ENCODE data around the gene HERC3. TPM values are rescaled to one million over a fixed set of nuclear protein-coding genes. Genes with fewer than 3 reads are reported as not detected.

HERC3 gene
- total and polyA plus RNA-seq, 2 of the 13 experiments (the other 11 are each of a cell fraction or from before 2014, with no cell fraction given), result 3.8 to 6.2 TPM

GRCh38 chr4:88591787-88592599, at the start of gene HERC3 (continued):
- TF ChIP-seq ZSCAN25 (CRISPR knock-in tag; IDR thresholded peaks at IDR 0.05) (no peak), ZNF12 (CRISPR knock-in tag; IDR thresholded peaks at IDR 0.05) (no peak), ZSCAN30 (CRISPR knock-in tag; IDR thresholded peaks at IDR 0.05) (no peak), SRF (IDR thresholded peaks at IDR 0.05; ENCODE audit: low read depth, low read length) (no peak), SMYD3 (CRISPR knock-in tag; IDR thresholded peaks at IDR 0.05) (no peak), ZNF570 (CRISPR knock-in tag; IDR thresholded peaks at IDR 0.05; ENCODE audit: borderline replicate concordance) (peak; percentile 46; the same call in 1 of the 2 replicates), MLX (CRISPR knock-in tag; IDR thresholded peaks at IDR 0.05) (no peak), ZBTB8A (CRISPR knock-in tag; IDR thresholded peaks at IDR 0.05; ENCODE audit: borderline replicate concordance, low read depth) (no peak), BRD4 (CRISPR knock-in tag; IDR thresholded peaks at IDR 0.05) (no peak), LBX2 (CRISPR knock-in tag; IDR thresholded peaks at IDR 0.05; ENCODE audit: borderline replicate concordance) (peak; percentile 40; the same call in 1 of the 2 replicates), KLF12 (CRISPR knock-in tag; IDR thresholded peaks at IDR 0.05; ENCODE audit: borderline replicate concordance) (peak; percentile 3; the same call in 1 of the 2 replicates), ZNF703 (CRISPR knock-in tag; IDR thresholded peaks at IDR 0.05; ENCODE audit: borderline replicate concordance) (no peak), ZNF780A (CRISPR knock-in tag; IDR thresholded peaks at IDR 0.05) (no peak), NR3C1 (CRISPR knock-in tag; IDR thresholded peaks at IDR 0.05) (no peak), HNRNPK (IDR thresholded peaks at IDR 0.05; ENCODE audit: low read depth, low read length, poor library complexity, severe bottlenecking) (no peak), ZNF75D (CRISPR knock-in tag; IDR thresholded peaks at IDR 0.05; ENCODE audit: borderline replicate concordance) (no peak), THAP7 (CRISPR knock-in tag; IDR thresholded peaks at IDR 0.05) (0 out of 2 replicates have a peak, but pooled peaks have one; percentile 26), STAT5B (CRISPR knock-in tag; IDR thresholded peaks at IDR 0.05) (no peak), ZNF746 (CRISPR knock-in tag; IDR thresholded peaks at IDR 0.05) (peak; percentile 69; the same call in 1 of the 2 replicates), FOSL2 (CRISPR knock-in tag; IDR thresholded peaks at IDR 0.05) (no peak), POLR2G (IDR thresholded peaks at IDR 0.05; ENCODE audit: low read depth, low read length) (no peak), GATA4 (IDR thresholded peaks at IDR 0.05; ENCODE audit: borderline replicate concordance, low read depth) (no peak), ZNF354B (CRISPR knock-in tag; IDR thresholded peaks at IDR 0.05) (no peak), ZNF496 (CRISPR knock-in tag; IDR thresholded peaks at IDR 0.05; ENCODE audit: insufficient replicate concordance) (no peak), ZNF792 (CRISPR knock-in tag; IDR thresholded peaks at IDR 0.05) (peak; percentile 65; the same call in 1 of the 2 replicates), DR1 (CRISPR knock-in tag; IDR thresholded peaks at IDR 0.05) (no peak), MXD3 (CRISPR knock-in tag; IDR thresholded peaks at IDR 0.05) (peak; percentile 83; the same call in 1 of the 2 replicates), ZNF343 (CRISPR knock-in tag; IDR thresholded peaks at IDR 0.05) (no peak; the same call in 1 of the 2 replicates), TAF1 (CRISPR knock-in tag; IDR thresholded peaks at IDR 0.05) (peak; percentile 35; the same call in 1 of the 2 replicates), SRY (CRISPR knock-in tag; IDR thresholded peaks at IDR 0.05) (peak; percentile 38; the same call in 1 of the 2 replicates)
